WTC11 (cell line): ENCODE measurements around the gene COX6B1. TPM values are rescaled to one million over a fixed set of nuclear protein-coding genes. Genes with fewer than 3 reads are reported as not detected.

ENCODE experiments used
- ATAC-seq: fragments of 200-7000 bp; cut with Tn5 transposase; 2 replicates; pipeline ENCODE4 v1.10.0; 2021; ENCODE audit warnings: mild to moderate bottlenecking, moderate library complexity
- CTCF ChIA-PET: fragments of 300-600 bp; sonication (Branson Sonifier 250); formaldehyde crosslinking; loops from one replicate; lab custom pipeline; 2021; ENCODE audit warnings: antibody characterized with exemption; lab: Charles Lee
- POLR2A ChIA-PET: fragments of 350-600 bp; sonication (Branson Sonifier 250); formaldehyde crosslinking; loops from one replicate; lab custom pipeline; 2021; ENCODE audit warnings: antibody characterized with exemption; lab: Charles Lee
- DNase-seq: peaks from one replicate; pipeline ENCODE4 v3.0.0; 2021; ENCODE audit warnings: low spot score
- H3K27ac Mint-ChIP-seq: 2 replicates; pipeline ENCODE4 v1.8.0; 2021; ENCODE audit warnings: mixed read lengths
- H3K27me3 Mint-ChIP-seq: 2 replicates; pipeline ENCODE4 v1.8.0; 2021; ENCODE audit warnings: low read depth, mild to moderate bottlenecking, moderate library complexity, mixed read lengths
- H3K36me3 Mint-ChIP-seq: 2 replicates; pipeline ENCODE4 v1.8.0; 2021; ENCODE audit warnings: mixed read lengths
- H3K4me1 Mint-ChIP-seq: 2 replicates; pipeline ENCODE4 v1.8.0; 2022; ENCODE audit warnings: mixed read lengths
- H3K4me3 Mint-ChIP-seq: 2 replicates; pipeline ENCODE4 v1.8.0; 2021; ENCODE audit warnings: mild to moderate bottlenecking, moderate library complexity, mixed read lengths
- H3K9me3 Mint-ChIP-seq: 2 replicates; pipeline ENCODE4 v1.8.0; 2021; ENCODE audit warnings: mixed read lengths
- FOXK1 ChIP-seq: sonication (generic); formaldehyde crosslinking; IDR thresholded peaks from 2 replicates; pipeline ENCODE4 v1.8.0; 2022; ENCODE audit warnings: mild to moderate bottlenecking, moderate library complexity, missing genetic modification reagents
- FOXP1 ChIP-seq: sonication (generic); formaldehyde crosslinking; IDR thresholded peaks from 2 replicates; pipeline ENCODE4 v1.8.0; 2022; ENCODE audit warnings: missing genetic modification reagents, mild to moderate bottlenecking, moderate library complexity, borderline replicate concordance
- GTF2I ChIP-seq: fragments of 250-450 bp; sonication (Bioruptor Pico); conservative IDR thresholded peaks from 2 replicates; pipeline ENCODE4 v1.4.0; 2021; ENCODE audit warnings: mild to moderate bottlenecking
- IRF1 ChIP-seq: sonication (generic); formaldehyde crosslinking; IDR thresholded peaks from 2 replicates; pipeline ENCODE4 v1.8.0; 2023; ENCODE audit warnings: missing genetic modification reagents
- IRF2 ChIP-seq: sonication (generic); formaldehyde crosslinking; IDR thresholded peaks from 2 replicates; pipeline ENCODE4 v1.8.0; 2022; ENCODE audit warnings: low read depth, missing genetic modification reagents, borderline replicate concordance
- KAT7 ChIP-seq: sonication (generic); formaldehyde crosslinking; IDR thresholded peaks from 2 replicates; pipeline ENCODE4 v1.8.1; 2023; ENCODE audit warnings: missing genetic modification reagents, mild to moderate bottlenecking, borderline replicate concordance
- MAX ChIP-seq: sonication (generic); formaldehyde crosslinking; IDR thresholded peaks from 2 replicates; pipeline ENCODE4 v1.8.0; 2022; ENCODE audit warnings: mild to moderate bottlenecking, missing genetic modification reagents
- NR2C2 ChIP-seq: sonication (generic); formaldehyde crosslinking; IDR thresholded peaks from 2 replicates; pipeline ENCODE4 v1.8.0; 2022; ENCODE audit warnings: mild to moderate bottlenecking, missing genetic modification reagents
- OVOL2 ChIP-seq: fragments of 250-450 bp; sonication (Bioruptor Pico); IDR thresholded peaks from 2 replicates; pipeline ENCODE4 v1.9.0; 2021; ENCODE audit warnings: mild to moderate bottlenecking, borderline replicate concordance
- SMAD4 ChIP-seq: sonication (generic); formaldehyde crosslinking; IDR thresholded peaks from 2 replicates; pipeline ENCODE4 v1.8.0; 2022; ENCODE audit warnings: mild to moderate bottlenecking, missing genetic modification reagents
- ZNF263 ChIP-seq: sonication (generic); formaldehyde crosslinking; IDR thresholded peaks from 2 replicates; pipeline ENCODE4 v1.8.1; 2022; ENCODE audit warnings: low read depth, mild to moderate bottlenecking, moderate library complexity, missing genetic modification reagents
- ZNF281 ChIP-seq: sonication (generic); formaldehyde crosslinking; IDR thresholded peaks from 2 replicates; pipeline ENCODE4 v1.8.0; 2023; ENCODE audit warnings: mild to moderate bottlenecking, missing genetic modification reagents
- ZNF396 ChIP-seq: fragments of 250-450 bp; sonication (Bioruptor Pico); IDR thresholded peaks from 2 replicates; pipeline ENCODE4 v1.8.0; 2021; ENCODE audit warnings: mild to moderate bottlenecking, moderate library complexity, borderline replicate concordance
- total RNA-seq: library from RNA; stranded (reverse); gene quantifications from 3 replicates; pipeline ENCODE4 v1.2.3, GENCODE V29; 2021
- TF ChIP-seq, protein P1 (sequence below): sonication (generic); formaldehyde crosslinking; IDR thresholded peaks from 2 replicates; pipeline ENCODE4 v1.8.1; 2022; ENCODE audit warnings: low read depth, mild to moderate bottlenecking, moderate library complexity, missing genetic modification reagents, borderline replicate concordance
- TF ChIP-seq, protein P2 (sequence below): sonication (generic); formaldehyde crosslinking; conservative IDR thresholded peaks from 2 replicates; pipeline ENCODE4 v1.8.1; 2022; ENCODE audit warnings: mild to moderate bottlenecking, missing genetic modification reagents
- TF ChIP-seq, protein P3 (sequence below): sonication (generic); formaldehyde crosslinking; IDR thresholded peaks from 2 replicates; pipeline ENCODE4 v1.8.1; 2023; ENCODE audit warnings: mild to moderate bottlenecking, missing genetic modification reagents, moderate library complexity
- TF ChIP-seq, protein P4 (sequence below): fragments of 250-450 bp; sonication (Bioruptor Pico); IDR thresholded peaks from 2 replicates; pipeline ENCODE4 v1.9.0; 2021; ENCODE audit warnings: mild to moderate bottlenecking

The COX6B1 gene
- total RNA-seq, 1 experiment from 2014 or later = 536 TPM

DNA sequence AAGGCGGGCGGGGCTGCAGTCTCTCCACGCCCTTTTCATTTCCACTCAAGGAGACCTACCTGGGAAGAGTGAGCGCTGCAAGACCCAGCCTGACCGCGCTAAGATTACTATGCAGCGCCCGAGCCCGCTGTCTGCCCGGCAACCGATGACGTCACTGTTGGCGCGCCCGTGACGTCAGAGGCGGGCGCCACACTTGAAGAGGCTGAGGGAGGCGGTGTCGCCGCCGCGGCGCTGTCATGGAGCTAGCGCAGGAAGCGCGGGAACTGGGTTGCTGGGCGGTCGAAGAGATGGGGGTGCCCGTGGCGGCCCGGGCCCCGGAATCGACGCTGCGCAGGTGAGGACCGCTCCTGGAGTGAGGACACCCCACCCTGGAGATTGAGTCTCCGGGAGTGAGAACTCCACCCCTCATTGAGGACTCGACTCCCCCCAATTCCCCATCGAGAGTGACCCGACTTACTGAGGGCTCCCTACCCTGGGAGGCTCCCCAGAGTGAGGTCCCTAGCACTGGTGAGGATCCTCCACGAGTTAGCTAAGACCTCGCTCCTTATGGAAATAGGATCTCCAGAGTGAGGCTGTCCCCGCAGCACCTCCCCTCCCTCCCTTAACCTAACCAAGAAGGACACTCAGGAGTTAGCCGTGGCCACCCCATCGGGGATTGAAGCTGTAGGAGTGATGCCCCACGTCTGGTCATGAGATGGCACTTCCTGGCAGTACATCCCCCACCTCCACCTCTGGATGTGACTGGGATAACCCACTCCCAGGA is 35.4 kb upstream of the COX6B1 start, which contains the start of gene HAUS5 (continued):
- TF ChIP-seq, protein P1, sequence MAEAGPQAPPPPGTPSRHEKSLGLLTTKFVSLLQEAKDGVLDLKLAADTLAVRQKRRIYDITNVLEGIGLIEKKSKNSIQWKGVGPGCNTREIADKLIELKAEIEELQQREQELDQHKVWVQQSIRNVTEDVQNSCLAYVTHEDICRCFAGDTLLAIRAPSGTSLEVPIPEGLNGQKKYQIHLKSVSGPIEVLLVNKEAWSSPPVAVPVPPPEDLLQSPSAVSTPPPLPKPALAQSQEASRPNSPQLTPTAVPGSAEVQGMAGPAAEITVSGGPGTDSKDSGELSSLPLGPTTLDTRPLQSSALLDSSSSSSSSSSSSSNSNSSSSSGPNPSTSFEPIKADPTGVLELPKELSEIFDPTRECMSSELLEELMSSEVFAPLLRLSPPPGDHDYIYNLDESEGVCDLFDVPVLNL (CRISPR knock-in tag) = 0 out of 2 replicates have a peak, but pooled peaks have one; percentile 28
- TF ChIP-seq ZNF281 (no peak), FOXK1 (CRISPR knock-in tag) (peak; percentile 85; the same call in 1 of the 2 replicates), ZNF396 (CRISPR knock-in tag) (no peak), KAT7 (CRISPR knock-in tag) (no peak)
- TF ChIP-seq, all 79 proteins: peak for 15

GRCh38 chr19:35613574-35613973 is 34.5 kb upstream of the COX6B1 start:
- Mint-ChIP-seq H3K27me3 (peaks cover 23% of the 10 kb centered on the region), H3K9me3 (peaks cover 2% of the 10 kb centered on the region), H3K4me3 (peak overlapping the region; percentile 76), H3K36me3 (peaks cover 8% of the 10 kb centered on the region), H3K4me1 (no peaks in the 10 kb centered on the region), H3K27ac (no peak overlapping the region)
- no peak for DNase-seq
- ChIA-PET CTCF (interaction anchor here (0.6 to 3.1 kb wide), 6 partner anchors 30 to 124 kb away, joined by 3 to 16 read pairs (median 6); no protein-coding TSS in a partner anchor), POLR2A (interaction anchor here (1.2 kb wide), 1 partner anchor 15 kb away, joined by 3 read pairs; no protein-coding TSS in a partner anchor)
- no peak for ATAC-seq
- TF ChIP-seq MAX (CRISPR knock-in tag) (no peak), IRF2 (CRISPR knock-in tag) (no peak), IRF1 (no peak), NR2C2 (CRISPR knock-in tag) (no peak), ZNF263 (CRISPR knock-in tag) (no peak), SMAD4 (CRISPR knock-in tag) (no peak), OVOL2 (no peak), GTF2I (CRISPR knock-in tag) (no peak), FOXP1 (CRISPR knock-in tag) (no peak)
- TF ChIP-seq, protein P2, sequence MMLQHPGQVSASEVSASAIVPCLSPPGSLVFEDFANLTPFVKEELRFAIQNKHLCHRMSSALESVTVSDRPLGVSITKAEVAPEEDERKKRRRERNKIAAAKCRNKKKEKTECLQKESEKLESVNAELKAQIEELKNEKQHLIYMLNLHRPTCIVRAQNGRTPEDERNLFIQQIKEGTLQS = no peak
- TF ChIP-seq, protein P3, sequence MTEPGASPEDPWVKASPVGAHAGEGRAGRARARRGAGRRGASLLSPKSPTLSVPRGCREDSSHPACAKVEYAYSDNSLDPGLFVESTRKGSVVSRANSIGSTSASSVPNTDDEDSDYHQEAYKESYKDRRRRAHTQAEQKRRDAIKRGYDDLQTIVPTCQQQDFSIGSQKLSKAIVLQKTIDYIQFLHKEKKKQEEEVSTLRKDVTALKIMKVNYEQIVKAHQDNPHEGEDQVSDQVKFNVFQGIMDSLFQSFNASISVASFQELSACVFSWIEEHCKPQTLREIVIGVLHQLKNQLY (CRISPR knock-in tag) = no peak
- TF ChIP-seq, protein P1 (CRISPR knock-in tag) = no peak
- TF ChIP-seq, protein P4, sequence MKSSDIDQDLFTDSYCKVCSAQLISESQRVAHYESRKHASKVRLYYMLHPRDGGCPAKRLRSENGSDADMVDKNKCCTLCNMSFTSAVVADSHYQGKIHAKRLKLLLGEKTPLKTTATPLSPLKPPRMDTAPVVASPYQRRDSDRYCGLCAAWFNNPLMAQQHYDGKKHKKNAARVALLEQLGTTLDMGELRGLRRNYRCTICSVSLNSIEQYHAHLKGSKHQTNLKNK (CRISPR knock-in tag) = no peak
